HG02798 (cell line): ENCODE data around the gene ERAP2.
A peak's percentile ranks its signal among the peaks of the same experiment; 100 is the strongest.
"Not testable (repeated sequence)": the region's sequence is repeated elsewhere in the genome, so short reads cannot be mapped to it uniquely, and the experiment has no call there.

Experiments used
- ATAC-seq: cut with Tn5 transposase; IDR thresholded peaks from one replicate; pipeline ENCODE4 v1.9.1; 2021; ENCODE audit warnings: mild to moderate bottlenecking; ENCODE audit not compliant: unreplicated experiment, poor library complexity

ERAP2 gene

GRCh38 chr5:96930589-96930988, 54.3 kb downstream of the ERAP2 start:
- no peak for ATAC-seq

GRCh38 chr5:96931037-96931436, 54.7 kb downstream of the ERAP2 start:
- not testable (repeated sequence) for ATAC-seq

- no peak for ATAC-seq
Measured at GRCh38 chr5:96931605-96932004, 55.3 kb downstream of the ERAP2 start.

GRCh38 chr5:96932026-96932425, 55.7 kb downstream of the ERAP2 start:
- no peak for ATAC-seq

DNA sequence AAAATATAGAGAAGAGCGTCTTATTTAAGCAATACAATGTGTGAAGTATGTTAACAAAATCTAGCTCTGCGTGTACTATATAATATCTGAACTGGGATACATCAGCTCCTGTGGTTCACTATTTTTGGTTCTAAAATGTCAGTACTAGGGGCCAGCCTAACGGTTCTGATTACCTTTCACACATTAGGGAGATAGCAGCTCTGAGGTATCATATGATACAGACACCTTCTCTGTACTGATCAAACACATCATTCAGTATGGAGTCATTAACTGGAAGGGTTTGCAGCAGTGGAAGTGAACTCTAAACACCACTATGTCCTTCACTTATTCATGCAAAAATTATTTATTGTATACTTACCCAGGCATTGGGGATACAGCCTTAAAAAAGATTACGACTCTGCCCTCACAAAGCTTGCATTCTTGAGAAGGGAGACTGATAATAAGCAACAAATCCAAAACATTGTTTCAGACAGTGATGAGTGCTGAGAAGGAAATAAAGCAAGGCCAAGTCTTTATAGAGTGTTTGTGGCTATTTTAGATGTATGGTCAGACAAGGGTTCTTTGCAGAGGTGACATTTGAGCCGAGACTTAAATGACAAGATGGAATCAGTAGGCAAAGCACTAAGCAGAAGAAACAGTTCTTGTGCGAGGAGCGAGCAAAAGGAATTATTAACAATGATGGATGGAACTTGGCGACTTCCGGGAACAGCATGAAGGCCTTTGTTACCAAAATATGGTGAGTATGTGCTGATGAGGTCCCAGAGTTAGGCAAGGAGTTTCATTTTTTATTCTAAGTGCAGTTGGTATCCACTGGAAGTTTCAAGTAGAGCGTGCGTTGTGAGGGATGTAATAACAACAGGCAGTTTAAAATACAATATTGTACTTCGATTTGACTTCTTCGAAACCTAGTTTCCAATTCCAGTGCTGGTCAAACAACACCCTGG, 57.7 kb downstream of the ERAP2 start:
- ATAC-seq = no peak

GRCh38 chr5:96934708-96935558, 58.6 kb downstream of the ERAP2 start:
- peak; percentile 68 for ATAC-seq

DNA sequence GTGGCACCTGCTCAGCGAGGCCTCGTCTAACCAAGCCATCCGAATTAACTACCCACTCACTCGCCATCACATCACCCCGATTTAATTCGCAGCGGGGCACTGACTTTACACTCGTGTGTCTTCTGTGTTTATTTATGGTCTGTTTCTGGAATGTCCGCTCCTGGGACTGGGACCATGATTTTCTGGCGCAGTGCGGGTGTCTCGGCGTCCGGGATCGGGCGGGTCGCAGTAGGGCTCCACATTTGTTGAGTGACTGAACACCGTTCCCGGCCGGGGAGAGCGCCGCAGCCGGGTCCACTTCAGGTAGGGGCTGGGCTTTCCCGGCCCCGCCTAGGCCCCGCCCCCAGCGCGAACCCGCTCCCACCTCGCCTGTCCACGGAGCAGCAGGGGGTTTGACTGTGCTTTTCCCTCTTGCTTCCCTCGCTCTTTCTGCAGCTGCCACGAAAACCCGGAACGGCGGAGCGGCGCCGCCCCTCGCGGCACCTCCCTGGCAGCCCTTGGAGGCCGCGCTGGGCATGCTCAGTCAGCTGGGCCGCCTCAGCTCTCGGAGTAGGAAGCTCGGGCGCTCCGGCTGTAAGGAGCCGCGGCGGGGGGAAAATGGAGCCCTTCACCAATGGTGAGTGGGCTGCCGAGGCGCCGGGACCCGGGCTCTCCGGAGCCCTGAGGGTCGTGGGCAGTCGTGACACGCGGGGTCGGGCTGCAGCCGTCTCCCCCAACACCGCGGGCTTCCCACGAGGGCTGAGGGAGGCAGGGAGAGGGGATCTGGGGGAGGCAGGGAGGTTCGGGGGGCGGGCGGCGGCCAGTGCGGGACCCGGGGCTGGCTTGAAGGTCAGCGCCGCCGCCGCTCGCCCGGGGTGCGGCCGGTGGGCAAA, 59.5 kb downstream of the ERAP2 start, which contains the start of gene LNPEP:
TSS of gene LNPEP (plus strand) at position 522 of the 872 bp plus-strand sequence. CDS start at position 598, 76 bp downstream.
- peak; percentile 64 for ATAC-seq

- peak; percentile 16 for ATAC-seq
Measured at GRCh38 chr5:96936431-96937320, 60.4 kb downstream of the ERAP2 start.

GRCh38 chr5:96940586-96940985, 64.3 kb downstream of the ERAP2 start:
- no peak for ATAC-seq

- ATAC-seq = no peak
Measured at GRCh38 chr5:96941140-96941539, 64.8 kb downstream of the ERAP2 start.

DNA sequence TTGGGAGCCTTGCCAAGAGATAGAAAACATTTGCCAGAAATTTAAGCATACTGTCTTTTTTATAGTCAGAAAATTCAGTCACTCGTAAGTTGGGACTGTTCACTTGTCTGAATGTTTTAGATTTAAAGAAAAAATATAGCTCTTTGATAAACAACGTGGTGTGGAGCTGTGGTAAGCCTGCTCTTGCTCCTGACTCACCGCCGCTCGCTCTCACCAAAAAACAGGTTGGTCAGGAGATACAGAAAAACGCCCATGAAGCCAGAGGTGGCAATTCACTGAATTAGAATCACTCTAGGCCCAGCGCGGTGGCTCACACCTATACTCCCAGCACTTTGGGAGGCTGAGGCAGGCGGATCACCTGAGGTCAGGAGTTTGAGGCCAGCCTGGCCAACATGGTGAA, 65.8 kb downstream of the ERAP2 start:
- ATAC-seq = no peak

DNA sequence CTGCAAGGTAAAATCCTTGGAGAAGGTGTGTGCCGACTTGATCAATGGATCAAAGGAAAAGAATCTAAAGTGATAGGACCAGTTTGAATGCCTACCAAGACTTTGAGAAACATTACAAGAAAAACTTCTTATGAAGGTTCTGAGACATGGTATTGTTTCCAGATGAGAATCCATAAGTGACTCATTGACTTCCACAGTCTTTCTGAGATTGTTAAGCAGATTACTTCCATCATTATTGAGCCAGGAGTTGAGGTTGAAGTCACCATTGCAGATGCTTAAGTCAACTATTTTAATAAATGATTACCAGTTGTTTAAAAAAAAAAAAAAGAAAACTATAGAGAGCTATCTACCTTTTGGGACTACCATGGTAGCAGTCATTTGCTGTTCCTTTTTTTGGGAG, 66.6 kb downstream of the ERAP2 start:
- no peak for ATAC-seq

GRCh38 chr5:96943799-96944198, 67.5 kb downstream of the ERAP2 start:
- ATAC-seq = no peak

- ATAC-seq = no peak
Measured at GRCh38 chr5:96945144-96945897, 69.0 kb downstream of the ERAP2 start.

DNA sequence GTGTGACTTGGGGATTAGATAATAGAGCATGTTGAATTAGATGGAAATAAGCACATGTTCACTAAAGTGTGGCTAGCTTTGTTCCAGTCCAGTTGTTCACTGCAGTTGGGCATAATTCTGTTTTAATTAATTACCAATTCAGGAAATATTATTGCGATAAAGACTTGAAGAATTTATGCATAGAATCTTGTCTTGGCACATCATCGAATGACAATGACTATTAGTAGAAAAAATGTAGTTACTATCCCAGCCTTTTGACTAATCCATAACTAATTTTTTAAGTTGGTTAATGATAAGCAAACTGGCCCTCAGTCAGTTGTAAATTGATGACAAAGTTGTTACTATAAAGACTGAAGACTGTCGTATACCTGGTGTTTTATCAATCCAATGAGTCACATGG, 70.1 kb downstream of the ERAP2 start:
- no peak for ATAC-seq

- ATAC-seq = no peak
Measured at GRCh38 chr5:96952118-96952750, 75.9 kb downstream of the ERAP2 start.

- no peak for ATAC-seq
Measured at GRCh38 chr5:96952974-96953730, 76.9 kb downstream of the ERAP2 start.
